ENCODE results near the gene RGS13. TPM values are rescaled to one million over a fixed set of nuclear protein-coding genes. Genes with fewer than 3 reads are reported as not detected.

RGS13 gene, protein sequence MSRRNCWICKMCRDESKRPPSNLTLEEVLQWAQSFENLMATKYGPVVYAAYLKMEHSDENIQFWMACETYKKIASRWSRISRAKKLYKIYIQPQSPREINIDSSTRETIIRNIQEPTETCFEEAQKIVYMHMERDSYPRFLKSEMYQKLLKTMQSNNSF
- 2.3 TPM for polyA plus RNA-seq
- long read RNA-seq, donor 1, result 0 reads
- long read RNA-seq, donor 2, partial matches to known transcripts, result 0 of 3 reads
- long read RNA-seq, donor 2, other reads (novel, unspliced or antisense), result 0 of 3 reads
- long read RNA-seq, donor 3, result 0 reads
- long read RNA-seq, donor 4, result 0 reads
- long read RNA-seq, donor 5, result 0 reads
- long read RNA-seq, donor 6, result 0 reads
- long read RNA-seq, donor 7, result 0 reads
- long read RNA-seq, donor 8, partial matches to known transcripts, result 0 of 4 reads
- long read RNA-seq, donor 8, other reads (novel, unspliced or antisense), result 0 of 4 reads
- long read RNA-seq, donor 9, partial matches to known transcripts, result 0 of 3 reads
- long read RNA-seq, donor 9, other reads (novel, unspliced or antisense), result 0 of 3 reads
- long read RNA-seq, donor 10, result 0 reads
- long read RNA-seq, donor 11, partial matches to known transcripts, result 0 of 5 reads
- long read RNA-seq, donor 11, other reads (novel, unspliced or antisense), result 0 of 5 reads

DNA sequence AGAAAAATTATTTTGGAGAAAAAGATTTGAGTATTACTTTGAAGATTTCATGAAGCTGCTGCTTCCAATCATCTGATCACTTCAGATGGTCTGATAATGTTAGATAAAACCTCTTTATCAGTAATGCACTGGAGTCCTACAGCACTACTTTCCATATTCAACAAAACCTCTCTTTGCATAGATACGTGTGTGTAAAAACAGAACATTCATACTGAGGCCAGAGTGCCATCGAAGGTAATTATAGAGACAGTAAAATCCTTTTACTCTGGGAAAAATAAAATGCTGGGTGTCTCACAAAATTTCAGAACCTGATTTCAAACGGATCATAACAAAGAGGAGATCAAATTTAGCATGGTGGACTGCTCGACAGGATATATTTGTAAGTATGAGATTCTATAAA is at the start of gene RGS13:
Gene RGS13, plus strand, starts transcription at position 209 of the 400 bp plus-strand sequence. CDS start 8,188 bp downstream, outside the sequence.
- 66% methylated on average over 2 of the region's 4 CpGs for WGBS (ENCODE audit: insufficient coverage, low lambda C conversion rate)
- no peaks in the 10 kb centered on the region for H3K9me3 ChIP-seq (ENCODE audit: control insufficient read depth, low read depth, low read length)

DNA sequence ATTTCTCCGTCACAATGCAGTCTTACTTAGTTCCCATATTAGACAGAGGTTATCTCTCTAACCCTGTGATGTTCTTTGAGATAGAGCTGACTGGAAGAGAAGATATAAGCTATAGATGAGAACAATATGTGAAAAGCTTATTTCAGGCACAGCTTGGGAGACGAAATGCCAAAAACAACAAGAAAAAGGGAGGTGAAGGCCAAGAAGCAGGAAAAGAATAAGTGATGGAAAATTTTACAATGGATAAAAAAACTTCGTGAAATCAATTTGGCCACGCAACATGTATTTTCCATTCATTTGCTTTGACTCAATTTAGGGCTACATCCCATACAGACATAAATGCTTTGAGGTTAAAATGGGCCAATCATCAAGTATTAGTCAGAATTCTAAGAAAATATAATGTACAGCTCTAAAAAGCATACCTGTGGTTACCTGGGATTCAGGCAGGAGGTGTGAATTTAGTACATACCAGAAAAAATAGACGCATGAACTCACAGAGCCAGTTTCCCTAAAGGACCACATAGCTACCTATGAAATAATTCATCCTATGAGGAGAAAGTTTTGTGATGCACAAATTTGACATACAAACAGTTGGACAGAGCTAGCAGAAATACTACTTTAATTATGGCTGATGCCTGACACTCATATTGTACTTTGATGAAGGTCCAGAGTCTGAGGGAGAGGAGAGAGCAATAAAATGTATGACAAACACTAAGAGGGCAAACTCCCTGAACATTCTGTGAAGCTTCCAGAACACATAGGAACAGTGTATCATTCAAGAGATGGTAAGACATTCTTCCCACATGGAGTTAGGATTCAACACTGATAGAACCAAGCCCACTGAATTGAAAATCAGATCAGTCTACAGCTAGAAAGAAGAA is 48.3 kb upstream of the RGS13 start:
- H3K27ac ChIP-seq (ENCODE audit: low read length), result peak overlapping the region; percentile 61
- H3K4me1 ChIP-seq (ENCODE audit: control insufficient read depth, insufficient read depth, low read length), result peaks cover 21% of the 10 kb centered on the region
- no peak overlapping the region for H3K4me3 ChIP-seq (ENCODE audit: low read length)
- H3K27me3 ChIP-seq (ENCODE audit: control insufficient read depth, insufficient read depth, low read length), result no peaks in the 10 kb centered on the region
- WGBS (ENCODE audit: insufficient coverage, low lambda C conversion rate), result 93% methylated on average over 3 of the region's 5 CpGs
- DNase-seq, result peak; percentile 68 to 87
- H3K9me3 ChIP-seq (ENCODE audit: control insufficient read depth, low read depth, low read length), result no peaks in the 10 kb centered on the region
- H3K36me3 ChIP-seq (ENCODE audit: control insufficient read depth, insufficient read depth, low read length), result no peaks in the 10 kb centered on the region

More for the DNA sequence above, at the start of gene RGS13:
- H3K27me3 ChIP-seq (ENCODE audit: control insufficient read depth, insufficient read depth, low read length), result no peaks in the 10 kb centered on the region
- peaks cover 24% of the 10 kb centered on the region for H3K4me1 ChIP-seq (ENCODE audit: control insufficient read depth, insufficient read depth, low read length)
- H3K36me3 ChIP-seq (ENCODE audit: control insufficient read depth, insufficient read depth, low read length), result no peaks in the 10 kb centered on the region
- no peak within 1 kb of the TSS for H3K27ac ChIP-seq (ENCODE audit: low read length)
- H3K4me3 ChIP-seq (ENCODE audit: low read length), result no peak within 1 kb of the TSS
- no peak for DNase-seq

DNA sequence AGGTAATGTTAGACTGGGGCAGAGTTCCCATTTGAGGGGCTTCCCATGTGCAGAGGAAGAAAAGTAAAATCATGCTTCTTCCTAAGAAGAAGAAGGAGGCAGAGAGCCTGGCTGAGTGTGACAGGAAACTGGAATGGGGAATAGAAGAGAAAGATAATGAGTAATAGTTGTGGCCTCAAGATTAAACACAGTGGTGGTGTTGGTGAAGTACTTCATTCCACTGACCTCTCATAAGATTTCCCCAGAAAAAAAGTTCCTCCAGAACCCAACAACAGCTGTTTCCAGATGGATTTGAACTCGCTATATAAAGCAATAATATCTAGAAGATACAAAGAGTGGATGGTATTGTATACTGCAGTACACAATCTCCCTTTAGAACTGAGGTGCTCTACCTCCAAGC is 47.4 kb upstream of the RGS13 start:
- Histone ChIP-seq H3K27ac (ENCODE audit: low read length) (peak overlapping the region; percentile 61), H3K4me1 (ENCODE audit: control insufficient read depth, insufficient read depth, low read length) (peaks cover 21% of the 10 kb centered on the region)

DNA sequence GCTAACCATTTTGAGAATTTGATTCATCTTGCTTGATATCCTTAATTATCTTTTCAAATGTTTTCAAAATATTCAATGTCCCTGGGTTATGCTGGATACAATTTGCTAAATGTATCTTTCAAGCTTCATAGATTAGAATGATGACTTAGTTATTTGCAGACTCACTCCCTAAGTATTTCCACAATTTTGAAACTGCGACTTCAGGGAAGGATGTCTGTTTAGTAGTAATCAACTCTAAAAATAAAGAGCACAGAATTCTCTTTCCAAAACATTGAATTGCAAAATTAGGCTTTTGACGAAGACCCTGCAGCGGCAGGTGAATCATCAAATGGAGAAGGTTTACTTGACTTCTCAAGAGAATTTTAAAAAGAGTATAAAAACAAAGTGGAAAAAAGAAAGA is 46.1 kb upstream of the RGS13 start:
- Histone ChIP-seq H3K9me3 (ENCODE audit: control insufficient read depth, low read depth, low read length) (no peaks in the 10 kb centered on the region), H3K27me3 (ENCODE audit: control insufficient read depth, insufficient read depth, low read length) (no peaks in the 10 kb centered on the region), H3K4me1 (ENCODE audit: control insufficient read depth, insufficient read depth, low read length) (peaks cover 21% of the 10 kb centered on the region), H3K36me3 (ENCODE audit: control insufficient read depth, insufficient read depth, low read length) (no peaks in the 10 kb centered on the region), H3K4me3 (ENCODE audit: low read length) (no peak overlapping the region), H3K27ac (ENCODE audit: low read length) (no peak overlapping the region)
- 93% methylated on average over 3 of the region's 3 CpGs for WGBS (ENCODE audit: insufficient coverage, low lambda C conversion rate)
- no peak for DNase-seq

More for the DNA sequence above, 47.4 kb upstream of the RGS13 start:
- Histone ChIP-seq H3K9me3 (ENCODE audit: control insufficient read depth, low read depth, low read length) (no peaks in the 10 kb centered on the region), H3K36me3 (ENCODE audit: control insufficient read depth, insufficient read depth, low read length) (no peaks in the 10 kb centered on the region), H3K4me3 (ENCODE audit: low read length) (no peak overlapping the region), H3K27me3 (ENCODE audit: control insufficient read depth, insufficient read depth, low read length) (no peaks in the 10 kb centered on the region)
- no CpG with 5 or more reads among the region's 1 CpG for WGBS (ENCODE audit: insufficient coverage, low lambda C conversion rate)
- DNase-seq, result no peak

DNA sequence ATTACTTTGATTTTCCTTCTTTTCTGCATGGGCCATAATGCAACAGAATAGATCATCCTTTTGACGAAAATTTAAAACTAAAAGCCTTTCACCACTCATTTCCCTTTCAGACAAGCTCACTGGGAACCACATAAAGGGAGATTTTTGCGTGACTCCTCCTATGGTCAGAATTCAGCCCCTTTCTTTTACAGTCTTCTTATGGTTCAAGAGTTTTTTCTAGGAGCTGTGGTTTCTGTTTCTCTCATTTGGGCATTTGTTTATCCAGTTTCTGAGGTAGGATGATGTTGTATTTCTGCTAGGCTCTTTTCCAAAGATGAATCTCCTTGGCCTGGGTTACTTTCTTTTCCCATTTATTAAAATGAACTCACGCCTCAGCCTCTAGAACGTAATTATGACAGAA is 43.4 kb upstream of the RGS13 start:
- 67% methylated on average over 3 of the region's 4 CpGs for WGBS (ENCODE audit: insufficient coverage, low lambda C conversion rate)
- Histone ChIP-seq H3K36me3 (ENCODE audit: control insufficient read depth, insufficient read depth, low read length) (no peaks in the 10 kb centered on the region), H3K9me3 (ENCODE audit: control insufficient read depth, low read depth, low read length) (no peaks in the 10 kb centered on the region), H3K4me1 (ENCODE audit: control insufficient read depth, insufficient read depth, low read length) (peaks cover 10% of the 10 kb centered on the region), H3K27me3 (ENCODE audit: control insufficient read depth, insufficient read depth, low read length) (no peaks in the 10 kb centered on the region), H3K27ac (ENCODE audit: low read length) (no peak overlapping the region), H3K4me3 (ENCODE audit: low read length) (no peak overlapping the region)
- no peak for DNase-seq

DNA sequence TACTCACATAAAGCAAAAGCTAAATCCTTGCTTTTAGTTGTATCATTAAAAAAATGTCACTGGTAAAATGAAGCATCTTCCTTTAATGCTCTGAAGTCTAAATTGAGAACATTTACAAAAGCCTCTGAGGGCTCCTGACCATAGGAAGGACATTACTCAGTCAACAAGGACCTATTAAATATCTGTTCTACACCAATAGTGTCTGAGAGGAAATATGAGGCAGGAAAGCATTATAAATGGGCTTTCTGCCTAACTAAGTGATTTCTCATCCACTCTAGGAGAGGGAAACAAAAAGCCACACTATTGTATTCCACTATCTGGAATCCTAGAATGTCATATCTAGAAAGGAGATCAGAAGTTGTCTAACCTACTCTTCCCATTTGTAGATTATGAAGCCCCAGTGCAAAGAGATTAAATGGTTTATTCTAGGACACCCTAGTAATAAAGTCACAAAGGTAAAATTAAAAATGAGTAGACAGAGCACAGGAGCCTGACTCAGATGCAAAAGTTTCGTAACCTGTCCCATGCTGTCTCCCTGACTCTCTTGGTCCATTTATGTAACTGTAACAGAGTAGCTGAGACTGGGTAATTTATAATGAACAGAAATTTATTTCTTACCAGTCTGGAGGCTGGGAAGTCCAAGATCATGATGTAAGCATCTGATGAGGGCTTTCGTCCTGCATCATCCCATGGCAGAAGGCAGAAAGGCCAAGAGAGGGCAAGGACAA is 42.8 kb upstream of the RGS13 start:
- WGBS (ENCODE audit: insufficient coverage, low lambda C conversion rate), result no CpG with 5 or more reads among the region's 2 CpGs
- no peak for DNase-seq
- Histone ChIP-seq H3K27me3 (ENCODE audit: control insufficient read depth, insufficient read depth, low read length) (no peaks in the 10 kb centered on the region), H3K4me1 (ENCODE audit: control insufficient read depth, insufficient read depth, low read length) (peaks cover 8% of the 10 kb centered on the region), H3K9me3 (ENCODE audit: control insufficient read depth, low read depth, low read length) (no peaks in the 10 kb centered on the region), H3K4me3 (ENCODE audit: low read length) (no peak overlapping the region), H3K27ac (ENCODE audit: low read length) (no peak overlapping the region), H3K36me3 (ENCODE audit: control insufficient read depth, insufficient read depth, low read length) (no peaks in the 10 kb centered on the region)

DNA sequence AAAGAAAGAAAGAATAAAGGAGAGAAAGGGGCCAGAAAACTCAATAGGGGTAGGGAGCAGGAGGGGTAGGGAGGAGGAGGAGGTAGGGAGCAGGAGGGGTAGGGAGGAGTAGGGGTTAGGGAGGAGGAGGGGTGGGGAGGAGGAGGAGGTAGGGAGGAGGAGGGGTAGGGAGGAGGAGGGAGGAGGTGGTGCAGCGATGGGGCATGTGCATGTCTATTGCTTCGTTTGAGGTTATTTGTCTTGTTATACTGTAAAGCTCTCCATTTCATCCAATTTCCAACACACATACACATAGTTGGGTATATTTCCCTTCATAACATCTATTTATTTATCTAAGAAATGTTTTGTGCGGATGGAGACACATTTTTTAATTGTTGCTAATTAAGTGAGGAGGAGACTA is 40.6 kb upstream of the RGS13 start:
- H3K9me3 ChIP-seq (ENCODE audit: control insufficient read depth, low read depth, low read length), result no peaks in the 10 kb centered on the region
- no CpG with 5 or more reads among the region's 3 CpGs for whole genome bisulfite sequencing (ENCODE audit: insufficient coverage, low lambda C conversion rate)
- H3K27me3 ChIP-seq (ENCODE audit: control insufficient read depth, insufficient read depth, low read length), result no peaks in the 10 kb centered on the region
- no peak overlapping the region for H3K4me3 ChIP-seq (ENCODE audit: low read length)
- no peak for DNase-seq
- no peaks in the 10 kb centered on the region for H3K36me3 ChIP-seq (ENCODE audit: control insufficient read depth, insufficient read depth, low read length)
- no peak overlapping the region for H3K27ac ChIP-seq (ENCODE audit: low read length)
- H3K4me1 ChIP-seq (ENCODE audit: control insufficient read depth, insufficient read depth, low read length), result no peaks in the 10 kb centered on the region

DNA sequence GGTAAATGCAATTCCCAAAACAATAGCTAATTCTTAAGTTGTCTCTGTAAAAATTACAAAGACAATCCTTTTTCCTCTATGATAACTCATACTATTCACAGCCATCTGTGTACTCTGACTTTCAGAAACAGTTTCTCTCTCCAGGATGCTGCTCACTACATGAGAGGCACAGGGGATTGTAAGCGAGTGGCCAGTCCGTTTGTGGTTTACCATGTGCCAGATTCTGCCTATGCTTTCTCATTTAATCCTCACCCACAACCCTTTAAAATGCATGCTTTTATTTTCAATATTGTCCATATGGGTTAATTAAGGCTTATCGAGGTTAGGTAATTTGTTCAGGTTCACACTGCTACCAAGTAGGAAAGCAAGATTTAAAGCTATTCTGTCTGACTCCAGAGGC is 37.4 kb upstream of the RGS13 start:
- no peaks in the 10 kb centered on the region for H3K36me3 ChIP-seq (ENCODE audit: control insufficient read depth, insufficient read depth, low read length)
- H3K27me3 ChIP-seq (ENCODE audit: control insufficient read depth, insufficient read depth, low read length), result no peaks in the 10 kb centered on the region
- no peaks in the 10 kb centered on the region for H3K9me3 ChIP-seq (ENCODE audit: control insufficient read depth, low read depth, low read length)
- no CpG with 5 or more reads among the region's 3 CpGs for WGBS (ENCODE audit: insufficient coverage, low lambda C conversion rate)
- H3K4me3 ChIP-seq (ENCODE audit: low read length), result no peak overlapping the region
- no peak overlapping the region for H3K27ac ChIP-seq (ENCODE audit: low read length)
- no peak for DNase-seq
- H3K4me1 ChIP-seq (ENCODE audit: control insufficient read depth, insufficient read depth, low read length), result no peaks in the 10 kb centered on the region

DNA sequence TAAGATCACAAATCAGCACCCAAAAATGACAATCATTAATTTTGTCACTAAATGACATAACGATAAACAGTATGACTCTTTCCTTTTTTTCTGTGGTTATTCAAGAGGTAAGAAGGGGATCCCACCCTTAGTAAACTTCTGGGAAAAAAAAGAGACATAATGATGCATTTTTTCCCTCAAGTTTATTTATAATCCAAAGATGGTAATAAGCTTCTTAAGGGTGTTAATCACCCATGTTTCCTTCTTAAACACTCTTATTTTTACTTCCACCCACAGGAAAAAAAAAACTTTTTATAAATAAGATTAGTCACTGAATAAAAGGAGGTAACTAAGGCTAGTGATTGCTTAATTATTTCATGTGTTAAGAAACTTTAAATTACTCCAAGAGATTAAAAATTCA is 35.7 kb upstream of the RGS13 start:
- no peak for DNase-seq
- Histone ChIP-seq H3K27ac (ENCODE audit: low read length) (no peak overlapping the region), H3K4me1 (ENCODE audit: control insufficient read depth, insufficient read depth, low read length) (no peaks in the 10 kb centered on the region), H3K9me3 (ENCODE audit: control insufficient read depth, low read depth, low read length) (no peaks in the 10 kb centered on the region), H3K4me3 (ENCODE audit: low read length) (no peak overlapping the region), H3K27me3 (ENCODE audit: control insufficient read depth, insufficient read depth, low read length) (no peaks in the 10 kb centered on the region), H3K36me3 (ENCODE audit: control insufficient read depth, insufficient read depth, low read length) (no peaks in the 10 kb centered on the region)
- WGBS (ENCODE audit: insufficient coverage, low lambda C conversion rate), result no CpG with 5 or more reads among the region's 1 CpG

DNA sequence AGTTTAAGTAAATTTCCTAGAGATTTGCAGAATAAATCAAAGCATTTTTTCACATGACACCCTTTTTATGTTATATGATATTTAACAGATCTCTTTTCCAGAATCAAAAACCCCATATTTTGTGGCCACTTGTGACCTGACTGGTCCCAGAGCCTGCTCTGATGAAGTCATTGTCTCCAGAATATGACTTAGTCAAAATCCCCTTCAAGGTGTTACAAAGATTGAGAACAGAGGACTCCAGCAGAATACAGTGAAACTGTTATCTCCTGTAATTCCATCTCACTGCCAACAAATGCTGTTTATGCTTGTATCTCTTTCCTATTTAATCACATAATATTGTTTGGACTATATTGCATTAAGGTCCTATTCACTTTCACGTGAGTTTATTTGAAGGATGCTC is 34.8 kb upstream of the RGS13 start:
- no peak overlapping the region for H3K4me3 ChIP-seq (ENCODE audit: low read length)
- DNase-seq, result no peak
- H3K9me3 ChIP-seq (ENCODE audit: control insufficient read depth, low read depth, low read length), result no peaks in the 10 kb centered on the region
- no peaks in the 10 kb centered on the region for H3K36me3 ChIP-seq (ENCODE audit: control insufficient read depth, insufficient read depth, low read length)
- H3K27me3 ChIP-seq (ENCODE audit: control insufficient read depth, insufficient read depth, low read length), result no peaks in the 10 kb centered on the region
- WGBS (ENCODE audit: insufficient coverage, low lambda C conversion rate), result 100% methylated on average over 1 of the region's 1 CpG
- H3K4me1 ChIP-seq (ENCODE audit: control insufficient read depth, insufficient read depth, low read length), result no peaks in the 10 kb centered on the region
- no peak overlapping the region for H3K27ac ChIP-seq (ENCODE audit: low read length)
